Nephron progenitor cell (in vitro differentiated cells): ENCODE data around the gene CDH22.

Experiments
- DNase-seq: peaks from one replicate; pipeline ENCODE4 v3.0.0; 2021
- H3K27ac Mint-ChIP-seq: 2 replicates; pipeline ENCODE4 v1.8.0; 2021; ENCODE audit warnings: mild to moderate bottlenecking, moderate library complexity, mixed read lengths
- H3K27me3 Mint-ChIP-seq: 2 replicates; pipeline ENCODE4 v1.8.0; 2021; ENCODE audit warnings: mild to moderate bottlenecking, low read depth, mixed read lengths; ENCODE audit not compliant: poor library complexity
- H3K36me3 Mint-ChIP-seq: 2 replicates; pipeline ENCODE4 v1.8.0; 2021; ENCODE audit warnings: low read depth, mixed read lengths
- H3K4me1 Mint-ChIP-seq: 2 replicates; pipeline ENCODE4 v1.8.0; 2021; ENCODE audit warnings: mixed read lengths
- H3K4me3 Mint-ChIP-seq: 2 replicates; pipeline ENCODE4 v1.8.0; 2021; ENCODE audit warnings: mild to moderate bottlenecking, moderate library complexity, mixed read lengths
- H3K9me3 Mint-ChIP-seq: 2 replicates; pipeline ENCODE4 v1.8.0; 2021; ENCODE audit warnings: mild to moderate bottlenecking, moderate library complexity, mixed read lengths
- TF ChIP-seq, protein P1 (sequence below): fragments of 200-600 bp; sonication (generic); IDR thresholded peaks from 2 replicates; pipeline ENCODE4 v1.5.0; 2021; ENCODE audit warnings: antibody characterized with exemption

Gene CDH22

DNA sequence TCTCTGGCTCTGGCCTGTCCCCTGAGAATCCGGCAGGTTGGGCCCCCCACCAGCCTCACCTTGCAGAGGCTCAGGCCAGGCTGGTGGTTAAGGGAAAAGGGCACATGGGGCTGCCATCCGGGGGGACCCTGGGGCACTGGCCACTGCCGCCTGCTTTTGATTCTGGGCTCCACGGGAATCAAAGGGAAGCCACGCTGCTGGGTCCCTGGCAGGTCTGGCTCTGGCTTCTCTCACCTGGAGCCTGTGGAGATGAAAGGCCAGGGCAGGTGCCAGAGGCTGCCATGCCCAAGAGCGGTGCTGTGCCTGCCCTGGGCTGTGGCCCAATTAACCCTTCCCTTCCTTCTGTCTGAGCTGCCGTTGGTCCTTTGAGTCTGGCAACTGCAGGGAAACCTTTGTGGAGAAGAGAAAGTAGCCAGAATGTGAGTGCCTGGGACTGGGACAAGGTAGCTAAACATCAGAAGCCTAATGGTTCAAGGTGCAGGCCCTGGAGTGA, 9.4 kb upstream of the CDH22 start:
- Mint-ChIP-seq H3K9me3 (no peaks in the 10 kb centered on the region), H3K27ac (no peak overlapping the region), H3K4me3 (no peak overlapping the region), H3K4me1 (no peaks in the 10 kb centered on the region), H3K36me3 (no peaks in the 10 kb centered on the region), H3K27me3 (peaks cover 81% of the 10 kb centered on the region)
- DNase-seq = no peak
- TF ChIP-seq, protein P1, sequence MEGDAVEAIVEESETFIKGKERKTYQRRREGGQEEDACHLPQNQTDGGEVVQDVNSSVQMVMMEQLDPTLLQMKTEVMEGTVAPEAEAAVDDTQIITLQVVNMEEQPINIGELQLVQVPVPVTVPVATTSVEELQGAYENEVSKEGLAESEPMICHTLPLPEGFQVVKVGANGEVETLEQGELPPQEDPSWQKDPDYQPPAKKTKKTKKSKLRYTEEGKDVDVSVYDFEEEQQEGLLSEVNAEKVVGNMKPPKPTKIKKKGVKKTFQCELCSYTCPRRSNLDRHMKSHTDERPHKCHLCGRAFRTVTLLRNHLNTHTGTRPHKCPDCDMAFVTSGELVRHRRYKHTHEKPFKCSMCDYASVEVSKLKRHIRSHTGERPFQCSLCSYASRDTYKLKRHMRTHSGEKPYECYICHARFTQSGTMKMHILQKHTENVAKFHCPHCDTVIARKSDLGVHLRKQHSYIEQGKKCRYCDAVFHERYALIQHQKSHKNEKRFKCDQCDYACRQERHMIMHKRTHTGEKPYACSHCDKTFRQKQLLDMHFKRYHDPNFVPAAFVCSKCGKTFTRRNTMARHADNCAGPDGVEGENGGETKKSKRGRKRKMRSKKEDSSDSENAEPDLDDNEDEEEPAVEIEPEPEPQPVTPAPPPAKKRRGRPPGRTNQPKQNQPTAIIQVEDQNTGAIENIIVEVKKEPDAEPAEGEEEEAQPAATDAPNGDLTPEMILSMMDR = no peak

- no peak for DNase-seq
- Mint-ChIP-seq H3K4me3 (no peak overlapping the region), H3K4me1 (peaks cover 2% of the 10 kb centered on the region), H3K27me3 (peaks cover 82% of the 10 kb centered on the region), H3K9me3 (no peaks in the 10 kb centered on the region), H3K27ac (no peak overlapping the region), H3K36me3 (no peaks in the 10 kb centered on the region)
- TF ChIP-seq, protein P1 = no peak
Measured at GRCh38 chr20:46316984-46317684, 8.8 kb upstream of the CDH22 start.

- Mint-ChIP-seq H3K4me1 (peaks cover 7% of the 10 kb centered on the region), H3K9me3 (no peaks in the 10 kb centered on the region), H3K36me3 (no peaks in the 10 kb centered on the region), H3K27me3 (peaks cover 85% of the 10 kb centered on the region), H3K4me3 (no peak overlapping the region), H3K27ac (no peak overlapping the region)
- TF ChIP-seq, protein P1 = no peak
- no peak for DNase-seq
Measured at GRCh38 chr20:46315311-46315710, 7.0 kb upstream of the CDH22 start.

- H3K36me3 Mint-ChIP-seq = no peaks in the 10 kb centered on the region
- no peak overlapping the region for H3K4me3 Mint-ChIP-seq
- DNase-seq = no peak
- H3K9me3 Mint-ChIP-seq = no peaks in the 10 kb centered on the region
- H3K27ac Mint-ChIP-seq = no peak overlapping the region
- TF ChIP-seq, protein P1 = no peak
- H3K27me3 Mint-ChIP-seq = peaks cover 95% of the 10 kb centered on the region
- H3K4me1 Mint-ChIP-seq = peaks cover 7% of the 10 kb centered on the region
Measured at GRCh38 chr20:46312945-46313861, 4.9 kb upstream of the CDH22 start.

DNA sequence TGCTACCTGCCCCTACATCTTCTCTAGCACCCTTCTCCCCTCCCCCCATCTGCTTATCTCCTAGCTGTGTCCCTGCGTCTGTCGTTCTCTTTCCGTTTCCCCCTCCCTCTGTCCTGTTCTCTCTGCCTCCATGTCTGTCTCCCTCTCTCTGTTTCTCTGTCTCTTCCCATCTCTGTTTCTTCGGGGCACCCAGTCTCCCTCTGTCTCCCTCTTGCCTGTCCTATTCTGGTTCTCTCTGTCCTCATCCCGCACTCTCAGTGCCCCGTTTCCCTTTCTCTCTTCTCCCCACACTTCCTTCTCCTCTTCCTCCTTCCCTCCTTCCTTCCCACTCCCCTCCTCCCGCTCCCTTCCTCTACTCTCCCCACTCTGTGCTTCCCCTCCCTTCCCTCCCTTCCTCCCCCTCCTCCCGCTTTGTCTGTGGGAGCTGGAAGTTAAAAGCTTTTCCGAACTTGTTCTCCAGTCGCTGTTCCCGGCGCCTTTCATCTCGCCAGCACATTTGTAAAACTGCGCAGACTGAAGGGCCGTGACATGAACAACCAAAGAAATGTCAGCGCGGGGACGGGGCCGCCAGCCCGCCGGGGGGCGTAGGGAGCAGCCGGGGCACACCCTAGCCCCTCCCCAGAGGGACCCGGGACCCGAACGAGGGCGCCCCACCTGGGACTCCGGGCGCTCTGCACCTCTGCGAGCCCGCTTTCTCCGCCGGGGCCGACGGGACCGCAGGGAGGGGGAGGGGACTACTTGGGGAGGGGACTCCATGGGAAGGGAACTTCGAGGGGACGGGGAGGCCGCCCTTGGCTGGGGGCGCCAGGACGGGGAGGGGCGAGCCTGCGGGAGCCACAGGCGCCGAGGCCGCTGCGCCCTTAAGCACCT, 4.0 kb upstream of the CDH22 start:
- TF ChIP-seq, protein P1 = peak; percentile 34
- DNase-seq = peak; percentile 78
- Mint-ChIP-seq H3K9me3 (no peaks in the 10 kb centered on the region), H3K4me3 (peak overlapping the region; percentile 72), H3K4me1 (peaks cover 7% of the 10 kb centered on the region), H3K36me3 (no peaks in the 10 kb centered on the region), H3K27ac (no peak overlapping the region), H3K27me3 (peaks cover 93% of the 10 kb centered on the region)
